Astrocyte of the hippocampus (primary cell): Measurements from ENCODE around the gene KCND3.

Experiments used
- DNase-seq: peaks from one replicate; pipeline ENCODE4 v3.0.0; 2011; ENCODE audit warnings: low read depth, low spot score

KCND3 gene

DNA sequence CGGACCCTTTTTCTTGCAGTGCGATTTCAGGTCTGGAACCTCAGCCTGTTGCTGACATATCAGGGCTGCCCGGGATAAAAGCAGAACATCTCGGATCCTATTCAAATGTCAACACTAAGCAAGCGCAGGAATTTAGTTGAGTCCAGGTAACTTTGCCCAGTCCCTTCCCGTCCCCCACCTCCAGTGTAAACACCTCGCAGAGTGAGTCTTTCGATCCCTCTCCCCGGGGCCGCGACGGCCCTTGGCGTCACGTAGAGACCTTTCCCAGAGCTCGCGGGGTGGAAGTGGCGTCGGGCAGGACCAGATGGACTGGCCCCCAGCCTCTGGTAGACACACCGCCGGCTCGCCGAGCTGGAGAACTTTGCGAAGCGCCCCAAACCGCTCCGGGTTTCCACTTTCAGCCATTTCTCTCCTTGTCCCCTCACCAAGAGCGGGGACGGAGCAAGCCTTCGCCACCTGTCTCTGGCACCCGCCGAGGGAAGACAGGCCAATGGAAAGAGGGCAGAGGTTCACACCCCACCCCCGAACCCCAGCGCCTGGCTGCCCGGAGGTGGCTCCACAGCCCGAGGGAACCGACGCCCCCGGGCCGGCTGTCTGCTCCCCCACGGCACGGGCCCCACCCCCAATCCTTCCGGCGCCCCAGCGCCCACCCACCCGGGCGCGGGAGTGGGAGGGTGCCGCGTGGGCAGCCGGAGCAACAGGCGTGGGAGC is 570 bp downstream of the KCND3 start:
- DNase-seq, result peak; percentile 24

DNA sequence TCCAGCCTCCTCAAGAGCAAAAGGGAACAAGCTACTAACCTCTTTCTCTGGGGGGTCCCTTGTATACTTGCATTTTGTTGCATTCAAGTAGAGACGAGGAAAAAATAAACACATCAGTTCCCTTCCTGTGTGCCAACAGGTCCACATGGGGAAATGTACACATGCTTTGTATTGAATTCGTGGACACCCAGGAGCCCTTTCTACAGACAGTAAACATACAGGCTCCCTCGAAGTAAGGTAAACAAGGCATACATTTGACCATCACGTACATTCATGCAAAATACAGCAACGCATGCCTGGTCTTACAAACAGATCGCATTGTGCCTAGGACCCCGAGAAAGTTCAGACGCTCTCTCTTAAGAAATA is 1.1 kb downstream of the KCND3 start:
- no peak for DNase-seq

DNA sequence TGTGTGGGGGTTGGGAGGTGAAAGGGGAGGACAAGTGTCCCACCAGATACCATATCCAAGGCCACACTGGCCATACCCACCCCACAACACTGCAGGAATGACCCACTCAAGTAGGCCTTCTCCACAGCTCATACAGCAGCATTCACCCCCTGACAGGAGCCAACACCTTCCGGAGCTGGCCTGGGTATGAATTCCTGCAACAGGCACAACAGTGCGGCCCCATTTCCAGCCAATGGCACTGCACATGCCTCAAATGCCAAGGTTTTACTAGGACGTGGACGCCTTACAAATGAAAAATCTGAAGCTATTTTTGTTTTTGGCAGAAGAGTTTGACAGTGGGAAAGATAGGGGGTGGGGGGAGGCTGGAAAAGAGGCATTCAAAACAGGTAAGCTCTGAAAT is 2.0 kb downstream of the KCND3 start:
- DNase-seq, result no peak

DNA sequence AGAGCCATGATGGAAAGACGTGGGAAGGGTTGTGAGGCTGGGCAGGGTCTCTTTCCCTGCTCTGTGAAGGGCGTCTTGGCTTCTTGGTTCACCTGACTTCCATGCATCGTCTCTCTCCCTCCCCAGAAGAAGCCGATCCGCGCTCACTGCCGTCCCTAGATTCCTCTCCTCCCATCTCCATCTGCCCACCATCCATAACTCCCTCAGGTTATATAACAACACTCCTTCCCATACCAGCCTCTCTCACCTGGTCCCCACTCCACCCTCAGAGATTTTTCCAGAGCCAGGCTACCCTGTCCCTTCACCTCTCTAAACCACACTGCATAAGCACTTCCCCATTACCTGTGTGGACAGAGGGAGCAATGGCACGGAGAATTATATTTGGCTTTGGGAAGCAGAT is 6.0 kb downstream of the KCND3 start:
- no peak for DNase-seq

DNA sequence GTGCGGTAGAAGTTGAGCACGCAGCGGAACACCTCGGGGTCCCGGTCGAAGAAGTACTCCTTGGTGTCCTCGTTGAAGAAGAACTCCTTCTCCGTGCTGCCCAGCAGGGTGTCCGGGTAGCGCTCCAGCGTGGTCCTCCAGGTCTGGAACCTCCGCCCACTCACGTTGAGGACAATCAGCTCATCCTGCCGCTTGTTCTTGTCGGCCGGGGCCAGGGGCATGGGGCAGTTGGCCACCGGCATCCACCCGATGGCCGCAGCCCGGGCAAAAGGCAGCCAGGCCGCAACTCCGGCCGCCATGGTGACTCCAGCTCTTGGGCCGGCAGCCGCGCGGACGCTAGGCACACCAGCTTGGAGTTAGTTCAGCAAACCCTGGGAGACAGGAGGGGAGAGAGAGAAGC is 7.0 kb downstream of the KCND3 start:
- no peak for DNase-seq

DNA sequence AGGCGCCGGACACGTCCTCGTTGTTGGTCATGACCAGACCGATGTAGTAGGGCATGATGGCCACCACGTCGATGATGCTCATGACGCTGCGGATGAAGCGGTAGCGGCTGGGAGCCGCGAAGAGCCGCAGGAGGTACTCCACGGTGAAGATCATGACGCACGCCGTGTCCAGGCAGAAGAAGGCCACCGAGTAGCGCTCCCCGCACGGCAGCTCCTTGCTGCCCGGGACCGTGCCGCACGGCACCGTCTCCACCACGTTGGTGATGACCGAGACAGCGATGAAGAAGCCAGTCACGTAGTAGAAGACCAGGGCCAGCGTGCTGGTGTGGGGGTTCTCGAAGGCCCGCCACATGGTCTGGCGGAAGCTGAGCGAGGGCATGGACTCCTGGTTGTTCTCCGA is 7.6 kb downstream of the KCND3 start:
- no peak for DNase-seq

DNA sequence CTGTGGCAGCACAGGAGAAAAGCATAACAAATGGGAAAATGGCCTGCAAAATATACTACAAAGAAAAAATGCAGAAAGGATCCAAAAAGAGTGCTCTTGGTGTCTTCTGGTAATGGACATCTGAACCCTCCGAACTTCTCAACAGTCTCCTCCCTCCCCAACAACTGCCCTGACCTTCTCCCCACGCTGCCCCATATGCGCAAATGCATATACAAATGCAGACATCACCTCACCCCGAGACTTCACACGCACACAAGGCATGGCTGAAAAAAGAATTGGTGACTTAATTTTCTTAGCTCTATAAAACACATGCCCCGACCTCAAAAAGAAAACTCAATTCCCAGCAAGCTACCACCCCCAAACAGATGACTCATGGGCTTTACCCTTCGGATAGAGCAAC is 8.4 kb downstream of the KCND3 start:
- DNase-seq, result no peak

DNA sequence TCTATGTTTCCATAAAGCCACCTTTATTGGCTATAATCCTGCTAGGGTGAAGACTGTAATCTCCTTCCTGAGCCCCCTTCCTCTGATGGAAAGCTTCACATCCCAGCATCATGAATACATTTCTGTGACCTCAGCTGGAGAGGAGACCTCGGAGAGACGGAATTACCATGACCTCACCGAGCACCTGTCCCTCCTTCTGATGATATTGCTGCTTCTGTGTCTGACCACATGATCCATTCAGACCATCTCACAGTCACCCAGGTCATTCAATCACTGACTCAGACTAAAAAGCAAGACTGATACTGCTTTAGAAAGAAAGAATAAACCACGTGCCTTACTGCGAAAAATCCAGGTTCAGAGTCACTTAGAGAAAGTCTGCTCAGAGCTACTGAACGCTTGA is 8.8 kb downstream of the KCND3 start:
- DNase-seq, result no peak

DNA sequence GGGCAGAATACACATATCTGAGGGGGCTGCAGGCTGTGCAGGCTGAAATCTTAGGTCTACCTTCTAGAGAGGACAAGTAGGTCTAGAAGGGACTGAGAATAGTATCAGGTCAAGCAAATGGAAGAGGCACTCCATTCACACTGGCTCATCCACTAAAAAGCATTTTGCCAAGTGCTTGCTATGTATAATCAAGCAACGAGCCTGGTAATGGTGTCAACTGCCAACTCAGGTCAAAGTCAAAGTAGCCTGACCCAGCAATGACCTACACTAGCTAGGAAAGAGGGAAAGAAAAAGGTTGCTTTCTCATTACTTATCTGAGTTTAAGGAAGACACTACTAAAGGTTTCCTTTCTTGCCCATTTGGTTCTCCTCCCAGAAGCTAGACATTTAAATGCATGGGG is 10.8 kb downstream of the KCND3 start:
- DNase-seq, result no peak

DNA sequence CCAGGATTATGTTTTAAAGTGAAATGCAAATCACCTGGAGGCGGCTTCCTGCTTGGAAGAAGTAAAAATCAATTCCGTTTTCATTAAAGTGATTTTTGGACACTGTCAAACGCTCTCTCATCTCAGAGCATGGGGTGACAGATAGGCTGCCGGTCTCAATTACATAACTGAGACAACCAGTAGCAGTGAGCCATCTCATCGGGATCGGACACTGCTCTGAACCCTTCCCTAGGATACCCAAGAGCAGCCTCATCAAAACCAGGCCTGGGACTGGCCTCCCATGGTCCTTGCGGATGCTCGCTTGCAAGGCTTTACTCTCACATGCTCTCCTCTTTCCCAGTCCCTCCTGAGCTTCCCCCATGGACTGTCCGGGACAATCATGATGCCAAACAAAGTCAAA is 12.1 kb downstream of the KCND3 start:
- no peak for DNase-seq

DNA sequence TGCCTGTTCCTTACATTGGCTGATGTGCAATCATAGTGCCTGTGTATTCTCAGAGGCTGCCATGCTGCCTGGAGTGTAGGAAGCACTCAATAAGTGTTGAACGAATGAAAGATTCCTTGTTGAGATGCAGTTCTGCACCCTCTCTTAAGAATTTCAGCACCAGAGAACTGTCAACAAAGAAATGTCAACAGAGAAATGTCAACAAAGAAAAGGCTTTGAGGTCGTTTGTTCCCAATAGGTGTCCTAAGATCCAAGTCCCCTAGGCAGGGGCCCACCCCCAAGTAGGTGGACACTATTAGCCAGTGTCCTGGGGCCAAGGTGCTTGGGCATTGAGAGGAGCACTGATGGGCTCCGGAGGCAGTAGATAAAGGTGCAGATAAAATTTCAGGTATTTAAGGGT is 12.6 kb downstream of the KCND3 start:
- DNase-seq, result no peak

DNA sequence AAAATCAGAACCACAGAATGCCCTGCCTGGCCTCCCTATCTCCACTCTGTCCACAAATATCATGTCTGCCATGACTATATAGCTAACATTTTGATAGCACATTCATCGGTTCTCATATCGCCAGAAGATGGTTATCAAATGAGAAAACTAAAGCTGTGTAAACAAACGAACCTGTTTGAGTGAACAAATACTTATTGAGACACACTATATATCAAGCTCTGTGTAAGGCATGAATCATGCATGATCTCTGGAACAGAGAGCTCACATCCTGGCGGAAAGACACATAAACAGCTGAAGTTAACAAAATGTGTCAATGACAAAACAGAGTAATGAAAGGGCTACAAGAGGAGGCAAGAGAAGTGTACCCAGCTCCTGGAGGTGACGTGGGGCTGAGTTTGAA is 13.1 kb downstream of the KCND3 start:
- no peak for DNase-seq

DNA sequence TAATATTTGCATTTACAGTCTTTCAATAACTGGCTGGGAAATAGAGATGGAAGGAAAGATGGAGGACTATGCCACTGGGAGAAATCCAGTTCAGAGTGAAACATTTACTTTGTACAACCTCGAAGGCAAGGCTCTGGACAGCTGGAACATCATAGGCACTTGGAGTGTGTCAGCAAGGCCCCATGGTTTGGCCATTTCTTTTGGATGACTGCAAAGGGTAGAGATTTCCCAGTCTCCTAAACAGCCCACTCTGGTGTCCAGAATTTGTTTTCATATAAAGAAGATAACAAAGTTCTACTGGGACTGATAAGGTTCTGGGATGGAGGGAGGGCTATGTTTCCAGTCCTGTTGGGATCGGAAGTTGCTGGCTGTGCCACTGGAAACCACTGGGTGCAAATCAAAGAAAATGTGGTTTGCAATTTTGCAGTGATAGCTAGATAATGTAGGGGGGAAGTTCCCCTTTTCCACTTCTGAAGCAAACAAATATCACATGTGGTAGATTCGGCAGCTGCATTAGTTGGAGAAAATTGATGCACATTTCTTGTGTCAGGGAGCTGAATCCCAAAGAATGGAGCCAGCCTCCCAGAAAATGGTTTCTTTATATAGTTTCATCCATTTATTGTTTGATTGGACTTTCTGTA is 16.2 kb downstream of the KCND3 start:
- no peak for DNase-seq

DNA sequence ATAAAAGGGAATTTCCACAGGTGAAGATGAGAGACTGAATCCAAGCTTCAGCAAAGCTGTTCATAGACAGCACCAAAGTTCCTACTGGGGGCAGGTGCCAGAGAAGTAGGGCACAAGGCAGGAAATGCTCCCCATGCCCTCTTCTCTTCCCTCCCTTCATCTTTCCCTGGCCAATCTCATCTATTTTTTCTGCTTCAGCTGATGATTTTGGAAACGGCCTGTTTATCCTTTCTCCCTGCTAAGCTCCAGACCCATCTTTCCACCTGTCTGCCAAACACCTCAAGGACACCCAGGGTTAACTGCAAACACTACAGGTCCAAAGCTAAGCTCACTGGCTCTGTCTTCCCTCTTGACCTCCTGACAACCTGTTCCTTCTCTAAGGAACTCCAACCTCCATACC is 18.1 kb downstream of the KCND3 start:
- DNase-seq, result no peak

DNA sequence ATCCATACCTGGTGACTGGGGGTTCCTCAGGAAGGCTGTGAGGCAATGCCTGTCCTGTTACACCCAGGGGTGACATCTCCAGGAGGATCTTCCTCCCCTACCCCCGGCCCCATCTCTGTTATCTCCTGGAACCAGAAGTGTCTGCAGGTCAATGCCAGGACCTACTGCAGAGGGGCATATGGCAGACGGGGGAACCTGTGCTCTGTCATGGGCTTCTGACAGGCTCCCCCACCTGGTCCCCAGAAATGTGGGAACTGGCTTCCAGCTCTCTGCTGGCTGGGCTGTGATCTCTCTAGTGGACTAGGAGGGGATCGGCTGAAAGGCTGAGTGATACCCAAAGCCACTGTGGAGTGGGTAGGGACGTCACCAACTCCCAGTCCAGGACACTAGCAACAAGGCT is 21.0 kb downstream of the KCND3 start:
- no peak for DNase-seq

DNA sequence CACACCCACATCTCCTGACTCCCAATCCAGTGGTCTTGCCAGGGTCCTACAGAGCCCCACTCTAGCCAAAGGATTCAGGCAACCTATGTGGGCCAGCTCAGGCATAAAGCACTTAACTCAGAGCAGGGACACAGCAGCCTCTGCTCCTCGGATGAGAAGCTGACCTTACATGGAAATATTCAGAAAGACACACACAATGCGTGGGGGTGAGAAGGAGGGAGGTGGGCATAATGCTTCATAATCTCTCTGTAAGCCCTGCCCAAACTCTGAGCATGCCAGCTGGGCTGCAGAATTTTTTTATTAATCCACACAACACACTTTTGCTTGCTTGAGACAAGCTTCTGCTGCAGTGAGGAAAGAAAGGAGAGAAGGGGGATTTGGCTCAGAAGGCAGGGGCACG is 21.6 kb downstream of the KCND3 start:
- no peak for DNase-seq

DNA sequence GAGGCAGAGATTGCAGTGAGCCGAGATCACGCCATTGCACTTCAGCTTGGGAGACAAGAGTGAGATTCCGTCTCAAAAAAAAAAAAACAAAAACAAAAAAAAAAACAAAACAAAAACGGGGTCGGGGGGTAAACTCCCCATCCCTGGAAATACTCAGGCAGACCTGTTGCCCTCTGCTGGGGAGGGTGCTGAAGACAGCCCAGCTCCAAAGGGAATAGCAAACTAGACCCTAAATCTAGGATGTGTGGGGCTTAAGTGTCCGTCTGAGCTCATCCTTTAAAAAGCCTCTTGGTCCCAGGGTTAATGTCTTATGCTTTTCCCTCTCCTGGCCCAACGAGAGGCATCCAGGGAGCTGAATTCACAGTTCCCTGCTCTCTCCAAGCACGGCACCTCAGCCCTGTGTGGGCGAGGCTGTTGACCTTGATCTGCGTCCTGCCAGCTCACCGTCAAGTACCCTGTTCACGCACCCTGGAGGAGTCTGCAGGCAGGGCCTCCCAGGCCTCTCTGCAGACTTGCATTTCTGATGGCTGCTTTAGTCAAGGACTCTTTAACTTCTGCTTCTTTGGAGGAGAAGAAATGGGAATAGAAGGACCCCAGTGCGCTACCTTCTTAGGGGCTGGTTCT is 22.3 kb downstream of the KCND3 start:
- no peak for DNase-seq

DNA sequence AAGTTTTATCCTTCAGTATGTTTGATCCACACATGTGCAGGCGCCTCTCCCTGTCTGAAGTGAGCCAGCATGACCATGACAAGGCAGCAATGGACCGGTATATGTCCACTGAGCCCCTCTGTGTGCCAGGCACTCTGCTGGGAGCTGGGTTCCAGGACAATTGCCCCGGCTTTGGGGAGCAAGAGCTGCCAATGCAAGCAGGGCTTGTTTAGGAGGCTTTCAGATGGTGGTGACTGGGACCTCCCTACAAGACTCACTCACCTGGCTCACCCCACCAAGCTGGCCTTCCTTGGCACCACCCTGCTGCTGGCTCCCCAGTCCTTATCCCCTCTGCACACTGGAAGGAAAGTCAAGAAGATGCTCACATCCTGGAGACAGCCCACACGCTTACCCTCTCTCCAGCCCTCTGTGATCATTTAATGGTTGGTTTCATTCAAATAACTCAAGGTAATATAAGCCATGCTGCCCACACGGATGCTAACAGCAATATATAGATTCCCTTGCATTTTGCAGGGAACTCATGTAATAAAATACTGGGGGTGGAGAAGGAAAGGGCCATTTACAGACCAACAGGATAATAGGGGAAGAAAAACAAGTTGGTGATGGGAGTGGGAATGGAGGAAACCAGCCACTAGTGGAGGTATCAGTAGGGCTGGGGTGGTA is 23.6 kb downstream of the KCND3 start:
- DNase-seq, result no peak

DNA sequence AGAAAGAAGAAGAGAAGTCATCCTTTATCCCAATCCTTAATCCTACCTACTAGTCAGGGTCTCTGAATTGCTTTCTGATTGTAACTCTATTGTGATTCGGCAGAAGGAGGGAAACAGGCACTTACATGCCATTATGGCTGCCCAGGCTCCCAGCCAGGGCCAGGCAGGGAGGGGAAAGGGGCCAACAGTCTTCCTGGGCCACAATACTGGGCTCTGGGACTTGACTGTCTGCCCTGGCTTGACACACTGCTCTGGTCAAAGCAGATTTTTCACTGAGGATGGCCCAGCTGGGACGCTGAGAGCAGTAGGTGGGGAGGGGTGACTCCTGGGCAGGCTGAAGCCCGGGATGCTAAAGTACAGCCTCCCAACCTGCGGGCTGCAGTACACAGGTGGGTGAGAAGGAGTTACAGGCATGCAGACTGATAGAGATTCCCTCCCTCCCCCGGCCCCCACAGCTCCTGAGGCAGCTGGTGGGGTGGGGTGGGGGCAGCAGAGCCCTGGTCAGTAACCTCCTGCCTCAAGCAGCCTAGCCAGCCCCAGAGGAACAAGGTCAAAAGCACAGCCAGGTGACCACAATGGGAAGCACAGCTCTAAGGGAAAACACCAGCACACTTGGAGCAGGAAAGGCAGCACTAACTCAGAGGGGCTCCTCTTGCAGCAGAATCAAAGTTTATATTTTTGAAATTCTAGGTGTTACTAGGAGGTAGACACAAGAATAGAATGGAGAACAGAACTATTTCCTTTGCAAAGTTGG is 25.3 kb downstream of the KCND3 start:
- no peak for DNase-seq

DNA sequence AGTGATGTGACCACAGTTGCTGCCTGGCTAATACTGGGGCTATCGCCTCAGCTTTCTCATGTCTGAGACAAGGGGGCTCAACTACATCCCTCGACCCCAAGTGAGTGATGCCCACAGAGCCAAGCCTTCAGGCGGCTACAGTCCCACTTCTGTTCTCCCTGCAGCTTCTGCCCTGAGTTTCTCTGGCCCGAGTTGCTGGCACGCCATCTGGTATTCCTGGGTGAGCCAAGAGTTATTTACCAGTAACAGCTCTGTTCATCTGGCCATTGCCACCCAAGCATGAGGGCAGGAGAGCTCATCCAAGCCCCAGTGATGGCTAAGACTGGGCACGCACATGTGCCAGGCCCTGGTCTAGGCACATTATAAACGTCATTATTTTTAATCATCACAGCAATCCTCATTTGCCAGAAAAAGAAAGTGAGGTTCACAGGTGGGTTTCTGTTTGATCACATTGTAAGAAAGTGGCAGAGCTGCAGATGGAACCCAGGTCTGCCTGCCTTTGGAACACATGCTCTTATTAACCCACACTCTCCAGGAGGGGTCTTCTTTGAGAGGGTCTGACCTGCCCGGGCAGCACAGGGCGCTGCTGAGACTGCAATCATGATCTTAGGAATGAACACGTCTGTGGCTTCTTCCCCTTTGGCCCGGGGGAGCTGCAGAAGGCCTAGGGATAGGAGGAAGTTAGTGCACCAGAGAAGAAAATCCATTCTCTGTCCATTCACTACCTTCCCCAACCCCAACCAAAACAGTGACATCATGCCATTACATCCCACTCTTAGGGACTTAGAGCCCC is 27.5 kb downstream of the KCND3 start:
- DNase-seq, result no peak

DNA sequence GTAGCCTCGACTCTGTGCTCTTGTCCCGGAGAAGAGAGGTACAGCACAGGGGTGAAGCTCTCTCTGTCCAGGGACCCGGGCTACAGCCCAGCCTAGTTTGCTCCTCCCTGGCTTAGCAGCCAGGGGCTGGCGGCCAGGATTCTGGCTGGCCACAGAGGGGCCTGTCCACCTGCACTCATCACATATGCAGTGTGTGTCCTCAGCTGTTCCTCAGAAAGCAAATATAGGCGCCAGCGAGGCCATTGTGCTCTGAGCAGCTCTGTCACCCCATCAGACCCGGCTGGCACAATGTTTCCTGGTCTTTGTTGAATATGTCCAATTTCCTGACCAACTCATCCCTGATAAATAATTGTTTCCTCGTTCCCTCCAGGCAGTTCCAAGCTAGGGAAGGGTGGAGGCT is 28.5 kb downstream of the KCND3 start:
- no peak for DNase-seq
